Breast epithelium (tissue), 4 donors: ENCODE data around the gene DEFB132. TPM values are rescaled to one million over a fixed set of nuclear protein-coding genes. Genes with fewer than 3 reads are reported as not detected.

Source experiments
- DNase-seq, 2 donors: peaks; one replicate each; pipeline ENCODE4 v3.0.0-alpha.2; 2019; ENCODE audit warnings: low spot score in 2 of 2
- H3K27ac ChIP-seq, 2 donors: fragments of 200-600 bp; sonication (generic) in 1 of 2; one replicate each; pipeline ENCODE4 v1.5.1; 2016 to 2019; ENCODE audit warnings: mild to moderate bottlenecking in 1 of 2
- H3K27me3 ChIP-seq, 2 donors: fragments of 200-600 bp; sonication (generic) in 1 of 2; one replicate each; pipeline versions ENCODE4 v1.5.1 to v1.6.0; 2017 to 2019; ENCODE audit warnings: control low read depth in 1 of 2, mild to moderate bottlenecking in 1 of 2
- H3K36me3 ChIP-seq: fragments of 200-600 bp; one replicate; pipeline ENCODE4 v1.5.1; 2019
- H3K4me1 ChIP-seq, 2 donors: fragments of 200-600 bp; sonication (generic); one replicate each; pipeline ENCODE4 v1.5.1; 2016 to 2019; ENCODE audit warnings: control low read depth in 1 of 2
- H3K4me3 ChIP-seq, 3 donors: fragments of 200-600 bp; sonication (generic); 1 replicate in 2 of 3; 2 replicates in 1 of 3; pipeline ENCODE4 v1.5.1; 2016 to 2019; ENCODE audit warnings: mild to moderate bottlenecking in 3 of 3, moderate library complexity in 2 of 3
- H3K9me3 ChIP-seq, 2 donors: fragments of 200-600 bp; sonication (generic) in 1 of 2; one replicate each; pipeline ENCODE4 v1.5.1; 2016 to 2019; ENCODE audit warnings: control low read depth in 1 of 2
- CTCF ChIP-seq, 3 donors: fragments of 450-650 bp; IDR thresholded peaks; one replicate each; pipeline ENCODE4 v1.5.1; 2016 to 2017; ENCODE audit warnings: antibody characterized with exemption in 3 of 3, mild to moderate bottlenecking in 3 of 3, moderate library complexity in 3 of 3
- POLR2A ChIP-seq: fragments of 450-650 bp; IDR thresholded peaks from one replicate; pipeline ENCODE4 v1.6.1; 2016; ENCODE audit warnings: antibody characterized with exemption, mild to moderate bottlenecking, moderate library complexity
- POLR2AphosphoS5 ChIP-seq, 3 donors: sonication (generic); formaldehyde crosslinking; IDR thresholded peaks; one replicate each; pipeline ENCODE4 v1.6.1; 2017; ENCODE audit warnings: antibody characterized with exemption in 3 of 3
- intact Hi-C: fragments of 100-400 bp; cut with DNase I; formaldehyde crosslinking; loops from one replicate; pipeline ENCODE4 v1.15.1; 2023; ENCODE audit warnings: low total_unique reads
- total RNA-seq, 3 donors: library from RNA; depleted of rRNA; stranded (reverse); fragments of >200 nt; gene quantifications; one replicate each; pipeline ENCODE4 v1.1.0, GENCODE V29; 2016

DEFB132 gene
- total RNA-seq, 3 donors from 2014 or later: 0.29 to 0.96 (median 0.33) TPM

GRCh38 chr20:309841-310644 is 52.5 kb downstream of the DEFB132 start:
- TF ChIP-seq POLR2AphosphoS5 (IDR thresholded peaks at IDR 0.05): peak in 2 of 3 donors; percentile 36 to 42
- no peak for TF ChIP-seq POLR2A
- no peak for TF ChIP-seq CTCF (IDR thresholded peaks at IDR 0.05)

GRCh38 chr20:310645-311044 is 53.1 kb downstream of the DEFB132 start:
- DNase-seq: no peak
- Histone ChIP-seq H3K4me3 (peak overlapping the region in 2 of 3 donors; percentile 54 to 69), H3K27ac (peak overlapping the region in 1 of 2 donors; percentile 71), H3K4me1 (no peaks in the 10 kb centered on the region), H3K27me3 (no peaks in the 10 kb centered on the region), H3K9me3 (no peaks in the 10 kb centered on the region), H3K36me3 (no peaks in the 10 kb centered on the region)
- intact Hi-C loops: no loop called here
- TF ChIP-seq POLR2AphosphoS5 (IDR thresholded peaks at IDR 0.05) (no peak), CTCF (IDR thresholded peaks at IDR 0.05) (no peak), POLR2A (no peak)

More at GRCh38 chr20:309841-310644, 52.5 kb downstream of the DEFB132 start:
- no peaks in the 10 kb centered on the region for H3K36me3 ChIP-seq
- peak overlapping the region; percentile 39 to 69 (median 54) for H3K4me3 ChIP-seq
- H3K27me3 ChIP-seq: no peaks in the 10 kb centered on the region
- intact Hi-C loops: no loop called here
- DNase-seq: peak; percentile 89 to 96
- H3K4me1 ChIP-seq: no peaks in the 10 kb centered on the region
- H3K9me3 ChIP-seq: no peaks in the 10 kb centered on the region
- H3K27ac ChIP-seq: peak overlapping the region; percentile 71 to 93

Other genes with a start within 250 kb of the DEFB132 start
- gene DEFB125, start 170.1 kb upstream of the DEFB132 start, total RNA-seq: not detected
- gene DEFB126, start 115.1 kb upstream of the DEFB132 start, total RNA-seq: not detected
- gene DEFB127, start 100.3 kb upstream of the DEFB132 start, total RNA-seq: not detected
- not detected for gene DEFB128, start 68.0 kb upstream of the DEFB132 start, total RNA-seq
- not detected for gene DEFB129, start 30.5 kb upstream of the DEFB132 start, total RNA-seq
- 1 to 10 TPM; 2.6 to 9.2 (median 6.1) TPM for gene C20orf96, start 33.0 kb downstream of the DEFB132 start, total RNA-seq
- gene ZCCHC3, start 39.8 kb downstream of the DEFB132 start, total RNA-seq: 10 to 100 TPM; 10.1 to 14.0 (median 11.5) TPM
- 1 to 10 TPM; 1.1 to 3.7 (median 3.3) TPM for gene SOX12, start 67.8 kb downstream of the DEFB132 start, total RNA-seq
- gene NRSN2, start 89.4 kb downstream of the DEFB132 start, total RNA-seq: 10 to 100 TPM in 2 of 3 donors, 1 to 10 TPM in 1; 9.4 to 22.3 (median 21.8) TPM
- gene TRIB3, start 123.0 kb downstream of the DEFB132 start, total RNA-seq: 10 to 100 TPM in 2 of 3 donors, 1 to 10 TPM in 1; 4.5 to 18.0 (median 14.5) TPM
- 10 to 100 TPM; 61.3 to 69.5 (median 66.2) TPM for gene RBCK1, start 150.6 kb downstream of the DEFB132 start, total RNA-seq
- gene TBC1D20, start 204.8 kb downstream of the DEFB132 start, total RNA-seq: 10 to 100 TPM; 37.7 to 56.6 (median 42.3) TPM